Fibroblast of pulmonary artery (primary cell): ENCODE data around the gene NOC2L.

ENCODE experiments used
- DNase-seq: peaks from one replicate; pipeline ENCODE4 v3.0.0-alpha.2; 2010; ENCODE audit warnings: low read depth
- H3K4me3 ChIP-seq: replicated peaks from 2 replicates; pipeline ENCODE4 v1.5.1; 2011; ENCODE audit warnings: low read depth, mild to moderate bottlenecking, control low read depth, low read length, moderate library complexity
- CTCF ChIP-seq: IDR thresholded peaks from 2 replicates; pipeline ENCODE4 v1.5.1; 2011; ENCODE audit warnings: mild to moderate bottlenecking, control low read depth, low read length, inconsistent platforms; ENCODE audit errors: missing control alignments

The NOC2L gene

GRCh38 chr1:972726-973458, 13.8 kb upstream of the NOC2L start:
- no peak overlapping the region for H3K4me3 ChIP-seq
- TF ChIP-seq CTCF, result no peak
- DNase-seq, result no peak

GRCh38 chr1:971751-972506, 12.9 kb upstream of the NOC2L start:
- no peak for DNase-seq
- H3K4me3 ChIP-seq, result no peak overlapping the region
- no peak for TF ChIP-seq CTCF

GRCh38 chr1:970973-971730, 12.1 kb upstream of the NOC2L start:
- no peak for DNase-seq
- no peak for TF ChIP-seq CTCF
- H3K4me3 ChIP-seq, result no peak overlapping the region

DNA sequence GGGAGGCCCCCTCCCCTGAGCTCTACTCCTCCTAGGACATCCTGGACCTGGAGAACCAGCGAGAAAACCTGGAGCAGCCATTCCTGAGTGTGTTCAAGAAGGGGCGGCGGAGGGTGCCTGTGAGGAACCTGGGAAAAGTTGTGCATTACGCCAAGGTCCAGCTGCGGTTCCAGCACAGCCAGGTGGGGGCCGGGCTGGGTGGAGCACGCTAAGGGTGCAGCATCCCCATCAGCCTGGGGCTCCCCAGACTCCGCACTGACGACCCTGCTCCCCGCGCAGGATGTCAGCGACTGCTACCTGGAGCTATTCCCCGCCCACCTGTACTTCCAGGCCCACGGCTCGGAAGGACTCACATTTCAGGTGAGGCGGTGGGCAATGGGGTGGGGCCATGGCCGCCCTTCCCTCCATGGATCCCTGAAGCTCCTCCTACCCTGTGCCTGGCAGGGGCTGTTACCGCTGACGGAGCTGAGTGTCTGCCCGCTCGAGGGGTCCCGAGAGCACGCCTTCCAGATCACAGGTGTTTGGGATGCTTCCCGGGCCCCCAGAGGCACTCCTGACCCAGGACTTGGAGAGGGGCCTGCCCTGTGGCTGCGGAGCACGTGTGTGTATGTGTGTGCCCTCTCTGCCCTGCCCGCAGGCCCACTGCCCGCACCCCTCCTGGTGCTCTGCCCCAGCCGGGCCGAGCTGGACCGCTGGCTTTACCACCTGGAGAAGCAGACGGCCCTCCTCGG, 11.4 kb upstream of the NOC2L start:
- TF ChIP-seq CTCF, result no peak
- no peak overlapping the region for H3K4me3 ChIP-seq
- DNase-seq, result no peak

GRCh38 chr1:969260-969855, 10.3 kb upstream of the NOC2L start:
- no peak for DNase-seq
- no peak overlapping the region for H3K4me3 ChIP-seq
- TF ChIP-seq CTCF, result no peak
